Activated T-helper 9 cell treated with anti-CD3 and anti-CD28 coated beads, Interleukin-2, amount 50 U/mL, for 16 hours (primary cell): ENCODE data around the gene MOB3A.

ENCODE experiments used
- DNase-seq: peaks from one replicate; pipeline ENCODE4 v3.0.0-alpha.2; 2020; ENCODE audit warnings: low read depth

The MOB3A gene

DNA sequence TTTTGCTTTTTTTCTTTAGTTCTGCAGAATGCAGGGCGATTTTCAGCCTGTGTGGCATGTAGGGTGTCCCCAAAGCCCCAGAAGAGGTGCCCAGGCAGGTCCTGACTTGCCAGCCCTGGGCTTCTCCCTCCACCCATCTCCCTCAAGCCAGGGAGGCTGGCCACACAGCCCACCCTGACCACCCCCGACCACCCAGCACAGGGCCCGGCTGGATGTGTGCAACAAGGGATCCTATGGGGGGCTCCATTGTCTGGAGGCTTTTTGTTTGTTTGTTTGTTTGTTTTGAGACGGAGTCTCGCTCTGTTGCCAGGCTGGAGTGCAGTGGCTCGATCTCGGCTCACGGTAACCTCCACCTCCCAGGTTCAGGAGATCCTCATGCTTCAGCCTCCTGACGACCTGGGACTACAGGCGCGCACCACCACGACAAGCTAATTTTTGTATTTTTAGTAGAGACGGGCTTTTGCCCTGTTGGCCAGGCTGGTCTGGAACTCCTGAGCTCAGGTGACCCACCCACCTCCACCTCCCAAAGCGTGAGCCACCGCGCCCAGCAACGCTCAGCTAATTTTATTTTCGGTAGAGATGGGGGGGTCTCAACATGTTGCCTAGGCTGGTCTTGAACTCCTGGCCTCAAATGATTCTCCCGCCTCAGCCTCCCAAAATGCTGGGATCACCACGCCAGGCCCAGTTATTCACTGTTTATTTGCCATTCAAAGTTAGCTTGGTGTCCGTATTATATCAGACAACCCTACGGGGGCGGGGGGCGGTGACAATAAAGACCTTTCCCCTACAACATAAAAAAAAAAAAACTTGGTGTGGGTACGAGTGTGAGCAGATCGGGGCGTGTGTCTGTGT lies 37.3 kb downstream of the MOB3A start:
- DNase-seq = no peak

DNA sequence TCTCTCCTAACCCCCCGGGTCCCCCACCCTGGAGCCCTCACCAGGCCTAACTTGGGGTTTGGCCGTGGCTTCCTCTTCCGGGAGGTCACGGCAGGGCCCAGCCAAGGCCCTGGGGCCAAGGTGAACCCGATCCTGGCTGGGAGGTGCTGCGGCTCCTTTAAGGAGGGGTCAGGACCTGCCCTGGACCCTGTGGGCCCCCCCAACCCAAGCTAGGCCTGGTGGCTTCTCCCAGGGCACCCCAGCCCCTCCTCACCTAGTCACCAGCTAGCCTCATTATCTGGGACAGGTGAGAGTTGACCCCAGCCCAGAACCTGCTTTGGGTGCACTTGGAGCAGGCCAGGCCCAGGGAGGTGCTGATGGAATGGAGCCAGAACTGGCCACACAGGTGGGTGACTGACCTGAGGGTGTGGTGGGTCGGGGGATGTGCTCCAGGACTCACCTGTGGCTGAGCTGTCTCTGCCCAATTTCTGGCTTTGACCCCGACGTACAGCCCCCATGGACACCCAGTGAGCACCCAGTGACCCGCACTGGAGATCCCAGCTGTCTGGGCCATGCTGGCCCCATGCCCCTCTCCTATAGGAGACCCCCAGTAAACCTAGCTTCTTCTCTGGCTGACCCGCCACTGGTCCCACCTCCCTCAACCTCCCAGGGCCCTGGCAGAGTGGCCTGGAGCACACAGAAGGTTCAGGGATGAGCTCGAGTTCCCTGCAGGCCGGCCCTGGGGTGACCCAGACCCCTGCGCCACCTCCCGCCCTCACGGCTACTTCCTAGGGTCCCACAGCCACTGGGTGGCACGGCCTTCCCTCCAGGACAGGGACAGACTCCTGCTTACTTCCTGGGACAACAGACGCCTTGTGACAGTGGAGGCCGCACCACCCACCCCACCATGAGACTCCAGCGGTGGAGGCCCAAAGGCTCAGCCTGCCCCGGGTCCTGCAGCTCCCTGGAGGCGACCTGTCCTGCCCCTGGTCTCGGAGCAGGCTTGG lies 38.3 kb downstream of the MOB3A start:
- DNase-seq = no peak

DNA sequence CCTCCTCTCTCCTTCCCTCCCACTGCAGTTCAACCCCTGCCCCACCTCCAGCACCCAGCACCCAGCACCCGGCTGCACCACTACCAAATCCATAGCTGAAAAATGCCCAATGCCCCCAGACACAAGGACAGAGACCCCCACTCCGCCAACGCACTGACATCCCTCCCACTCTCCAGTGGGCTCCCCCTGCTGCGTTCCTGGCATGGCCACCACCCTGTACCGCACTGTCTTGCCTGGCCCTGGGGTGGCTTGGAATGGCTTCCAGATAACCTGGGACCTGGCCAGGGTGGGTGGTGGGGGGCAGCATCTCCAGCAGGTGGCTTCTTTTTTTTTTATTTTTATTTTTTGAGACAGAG lies 39.3 kb downstream of the MOB3A start:
- DNase-seq = no peak

DNA sequence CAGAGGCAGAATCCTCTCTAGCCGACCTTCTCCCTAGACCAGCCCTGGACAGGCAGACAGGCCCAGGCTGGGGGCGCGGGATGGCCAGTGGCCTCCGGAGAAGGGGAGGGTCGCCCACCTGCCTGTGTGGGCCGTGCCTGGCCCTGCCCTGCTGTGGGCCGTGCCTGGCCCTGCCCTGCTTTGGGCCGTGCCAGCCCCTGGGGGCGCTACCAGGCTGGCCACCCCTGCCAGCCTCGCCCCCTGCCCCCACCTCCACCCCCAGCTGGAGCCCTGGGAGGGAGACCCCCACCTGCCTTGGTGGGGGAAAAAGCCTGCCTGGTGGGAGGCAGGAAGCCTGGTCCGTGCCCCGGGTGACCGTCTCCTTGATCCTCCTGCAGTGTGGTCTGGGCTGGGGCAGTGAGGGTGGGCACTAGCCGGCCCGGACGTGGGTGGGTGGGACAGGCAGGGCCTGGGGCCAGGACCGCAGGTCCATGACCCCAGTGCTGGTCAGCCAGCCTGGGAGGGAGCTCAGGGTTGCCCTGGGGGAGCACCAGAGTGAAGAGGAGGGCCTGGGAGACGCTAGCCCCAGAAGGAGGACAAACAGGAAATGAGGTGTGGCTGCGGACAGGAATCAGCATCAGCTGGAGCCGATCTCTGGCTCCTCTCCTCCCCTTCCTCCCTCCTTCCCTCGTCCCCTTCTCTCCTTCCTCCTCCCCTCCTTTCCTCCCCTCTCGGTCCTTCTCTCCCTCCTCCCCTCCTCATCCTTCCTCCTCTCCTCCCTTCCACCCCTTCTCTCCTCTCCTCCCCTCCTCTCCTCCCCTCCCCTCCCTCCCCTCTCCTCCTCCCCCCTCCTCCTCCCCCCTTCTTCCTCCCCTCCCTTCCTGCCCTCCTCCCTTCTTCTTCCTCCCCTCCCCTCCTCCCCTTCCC lies 39.9 kb downstream of the MOB3A start:
- no peak for DNase-seq

DNA sequence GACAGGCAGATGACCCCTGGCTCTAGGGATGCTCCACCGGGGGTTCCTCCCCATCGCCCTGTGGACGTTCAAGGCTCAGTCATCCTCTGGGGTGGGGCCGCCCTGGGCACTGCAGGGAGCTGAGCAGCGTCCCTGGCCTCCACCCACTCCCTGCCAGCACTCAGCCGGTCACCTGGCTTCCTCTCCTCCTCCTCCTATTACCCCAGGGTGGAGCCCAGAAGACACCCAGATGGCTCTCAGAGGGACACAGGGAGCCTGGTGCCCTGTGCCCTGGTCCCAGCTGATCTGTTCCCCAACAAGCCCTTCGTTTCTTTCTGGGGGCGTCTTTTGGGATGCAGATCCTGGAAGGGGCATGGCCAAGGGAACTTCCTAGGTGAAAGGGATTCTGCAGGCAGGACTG lies 41.4 kb downstream of the MOB3A start:
- DNase-seq = no peak

DNA sequence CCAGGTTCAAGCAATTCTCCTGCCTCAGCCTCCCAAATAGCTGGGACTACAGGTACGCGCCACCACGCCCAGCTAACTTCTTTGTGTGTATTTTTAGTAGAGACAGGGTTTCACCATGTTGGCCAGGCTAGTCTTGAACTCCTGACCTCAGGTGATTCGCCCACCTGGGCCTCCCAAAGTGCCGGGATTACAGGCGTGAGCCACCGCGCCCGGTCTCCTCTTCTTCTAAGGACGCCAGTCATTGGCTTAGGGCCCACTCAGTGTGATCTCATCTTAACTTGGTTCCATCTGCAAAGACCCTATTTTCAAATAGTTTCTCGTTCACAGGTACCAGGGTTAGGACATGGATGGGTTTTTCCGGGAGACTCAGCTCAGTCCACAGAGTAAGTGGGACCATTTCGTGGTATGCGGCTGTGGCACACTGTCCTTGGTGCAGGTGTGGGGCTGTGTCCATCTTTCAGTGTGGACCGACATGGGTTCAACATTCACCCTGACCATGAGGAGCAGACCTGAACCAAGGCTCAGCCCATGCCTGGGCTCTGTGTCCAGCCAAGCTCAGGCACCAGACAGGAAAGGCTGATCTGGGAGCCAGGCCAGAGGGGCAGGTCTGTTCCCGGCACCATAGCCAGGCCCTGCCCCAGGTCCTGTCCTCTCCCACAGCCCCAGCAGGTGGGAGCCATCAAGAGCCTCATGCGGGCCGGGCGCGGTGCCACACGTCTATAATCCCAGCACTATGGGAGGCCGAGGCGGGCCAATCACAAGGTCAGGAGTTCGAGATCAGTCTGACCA lies 42.3 kb downstream of the MOB3A start:
- DNase-seq = no peak

DNA sequence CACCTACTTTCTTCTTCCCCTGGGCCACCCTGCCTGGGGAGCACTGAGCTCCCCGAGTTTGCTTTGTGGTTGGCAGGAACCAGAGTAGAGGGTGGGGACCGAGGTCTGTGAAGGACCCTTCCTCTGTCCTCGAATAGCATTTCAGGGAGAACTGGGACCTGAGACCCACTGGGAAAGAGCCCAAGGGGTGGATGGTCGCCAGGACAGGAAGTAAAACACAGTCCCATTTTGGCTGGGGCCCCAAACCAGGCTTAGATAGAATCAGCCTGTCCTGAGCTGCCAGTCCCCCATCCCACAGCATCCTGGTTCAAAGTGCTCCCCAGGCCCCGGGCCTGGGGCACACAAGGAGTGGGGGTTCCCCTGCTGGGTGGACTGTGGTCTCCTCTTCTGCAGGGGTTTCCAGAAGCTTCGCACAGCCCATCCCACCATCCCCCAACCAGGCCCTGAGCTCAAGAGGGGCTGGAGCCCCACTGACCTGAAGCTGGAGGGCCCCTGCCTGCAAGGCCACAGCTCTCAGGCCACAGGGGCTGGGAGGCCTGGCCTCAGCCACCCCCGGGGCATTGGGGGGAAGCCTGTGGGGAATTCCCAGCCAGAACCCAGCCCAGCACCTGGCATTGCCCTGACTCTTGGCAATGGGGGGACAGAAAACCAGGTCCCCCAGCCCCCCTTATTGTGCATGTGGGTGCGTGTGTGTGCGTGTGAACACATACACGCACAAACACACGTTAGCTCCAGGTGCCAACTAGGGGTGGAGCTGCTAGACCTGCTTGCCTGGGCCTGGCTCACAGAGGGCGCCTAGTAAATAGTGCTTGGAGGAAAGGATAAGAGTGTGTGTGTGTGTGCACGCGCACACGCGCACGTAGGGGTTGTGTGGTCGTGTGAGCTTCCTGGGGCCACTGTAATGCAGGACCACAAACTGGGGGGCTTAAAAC lies 44.1 kb downstream of the MOB3A start:
- no peak for DNase-seq

DNA sequence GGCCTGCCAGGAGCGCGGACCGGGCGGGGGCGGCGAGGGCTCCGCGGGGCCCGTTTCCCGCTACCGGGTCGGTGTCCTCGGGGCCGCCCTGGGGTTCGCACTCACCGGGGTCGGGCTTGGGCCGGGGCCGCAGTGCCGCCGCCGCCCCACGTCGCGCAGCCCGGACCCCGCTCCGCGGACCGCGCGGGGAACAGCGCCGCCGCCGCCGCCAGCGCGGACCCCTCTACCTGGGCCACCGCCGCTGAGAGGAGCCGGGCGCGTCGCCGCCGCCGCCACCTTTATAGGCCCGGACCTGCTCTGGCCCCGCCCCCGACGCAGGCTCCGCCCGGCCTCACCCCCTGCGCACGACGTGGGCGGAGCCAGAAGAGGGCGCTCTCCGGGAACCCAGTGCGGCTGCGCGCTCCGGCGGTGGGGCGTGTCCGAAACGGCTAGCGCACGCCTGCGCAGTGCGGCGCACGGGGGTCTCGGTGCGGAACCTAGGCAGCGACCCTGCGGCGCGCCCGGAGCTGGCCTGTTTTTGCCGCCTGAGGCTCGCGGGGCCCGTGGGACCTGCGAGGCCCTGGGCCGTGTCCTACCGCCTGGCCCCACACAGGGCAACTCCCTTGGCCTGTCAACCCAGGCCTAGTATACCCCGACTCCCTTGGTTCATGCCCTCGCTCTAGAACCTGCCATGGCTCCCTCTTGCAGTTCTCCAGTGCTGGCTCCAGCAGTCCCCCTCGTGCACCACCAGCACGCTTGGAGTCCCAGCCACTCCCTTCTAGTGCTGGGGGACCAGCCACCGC lies 44.9 kb downstream of the MOB3A start, which contains the start of gene MKNK2:
MKNK2 (minus strand) TSS at position 254 of the 782 bp plus-strand sequence. CDS start 393 bp downstream, outside the sequence.
- DNase-seq = peak; percentile 95

DNA sequence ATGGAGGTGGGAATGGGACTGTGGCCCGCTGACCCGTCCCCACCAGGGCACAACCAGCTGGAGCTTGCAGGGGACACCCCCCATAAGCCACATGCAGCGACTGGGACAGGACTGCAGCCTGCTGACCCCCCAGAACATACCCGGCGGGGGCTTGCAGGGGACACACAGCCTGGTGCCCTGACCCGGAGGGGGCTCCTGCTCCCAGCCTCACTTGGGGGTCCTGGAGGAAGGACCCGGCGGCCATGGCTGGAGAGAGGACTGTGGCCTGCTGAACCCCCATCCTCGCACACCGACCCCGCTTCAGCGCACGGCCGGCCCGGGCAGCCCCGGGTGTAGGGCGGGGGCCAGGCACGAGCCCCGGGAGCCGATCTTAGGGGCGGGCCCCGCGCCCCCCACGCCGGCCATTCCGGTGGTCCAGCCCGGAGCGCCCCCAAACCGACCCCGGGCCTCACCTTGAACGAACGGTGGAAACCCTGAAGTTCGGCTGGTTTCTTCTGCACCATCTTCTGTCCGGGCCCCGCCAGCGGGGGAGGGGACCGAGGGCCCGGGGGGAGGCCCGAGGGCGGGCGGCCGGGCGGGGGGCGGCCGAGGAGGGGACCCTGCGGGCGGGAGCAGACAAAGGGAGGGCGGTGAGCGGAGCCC lies 45.7 kb downstream of the MOB3A start:
- no peak for DNase-seq

DNA sequence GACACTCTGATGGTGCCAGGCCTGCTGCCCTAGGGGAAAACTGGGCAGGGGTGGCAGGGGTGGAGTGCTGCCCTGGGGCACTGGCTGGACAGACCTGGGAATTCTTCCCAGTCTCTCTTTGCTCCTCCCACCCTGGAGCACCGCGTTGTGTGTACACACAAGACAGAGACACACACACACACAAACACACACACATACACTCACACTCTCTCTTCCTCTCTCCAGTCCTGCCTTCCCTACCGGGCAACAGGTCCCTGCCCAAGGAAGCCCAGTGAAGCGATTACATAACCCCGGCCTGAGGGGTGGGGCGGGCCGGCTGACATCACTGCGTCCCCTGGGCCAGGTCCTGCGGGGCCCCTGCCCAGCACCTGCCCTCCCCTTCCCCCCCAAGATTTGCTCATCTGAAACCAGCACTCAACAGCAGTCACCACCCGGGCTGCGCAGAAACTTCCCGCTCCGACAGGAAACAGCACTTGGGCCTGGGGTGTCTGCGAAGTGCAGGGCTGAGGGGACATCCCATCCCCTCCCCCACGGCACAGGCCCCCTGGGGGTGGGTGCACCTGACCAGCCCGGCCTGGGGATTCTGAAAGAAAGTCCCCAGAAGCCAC lies 46.3 kb downstream of the MOB3A start:
- no peak for DNase-seq

DNA sequence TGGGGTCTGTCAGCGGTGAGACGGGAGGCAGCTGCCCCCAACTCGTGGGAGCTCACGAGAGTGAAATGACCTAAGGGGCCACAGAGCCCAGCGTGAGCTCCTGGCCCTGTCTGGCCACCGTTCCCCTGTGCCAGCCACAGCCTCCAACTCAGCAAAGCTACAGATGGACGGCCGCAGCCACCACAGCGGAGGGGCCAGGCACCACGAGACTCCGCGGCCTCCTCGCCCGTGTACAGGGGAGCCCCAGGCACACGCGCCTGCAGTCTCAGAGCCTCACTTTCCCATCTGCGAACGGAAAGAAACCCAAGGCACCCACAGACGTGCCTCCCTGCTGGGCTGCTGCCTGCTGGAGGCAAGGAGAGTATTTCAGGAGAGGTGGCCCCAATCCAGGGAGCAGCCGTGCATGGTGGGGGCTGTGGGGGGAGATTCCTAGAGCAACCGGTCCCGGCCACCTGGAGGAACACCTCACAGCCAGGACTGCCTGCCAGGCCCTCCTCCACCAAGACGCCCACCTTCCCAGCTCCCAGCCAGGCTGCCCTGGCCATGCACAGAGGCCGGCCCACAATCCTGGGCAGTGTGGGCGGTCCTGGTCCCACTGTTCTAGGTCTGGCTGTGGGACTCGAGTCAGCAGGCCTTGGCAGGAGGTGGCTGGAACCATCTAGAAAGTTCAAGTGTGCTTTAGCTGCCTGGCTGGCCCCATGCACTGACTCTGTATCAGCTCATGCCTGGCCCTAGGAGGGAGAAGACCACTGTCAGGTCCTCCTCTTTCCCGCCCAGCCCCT lies 47.0 kb downstream of the MOB3A start:
- DNase-seq = no peak

DNA sequence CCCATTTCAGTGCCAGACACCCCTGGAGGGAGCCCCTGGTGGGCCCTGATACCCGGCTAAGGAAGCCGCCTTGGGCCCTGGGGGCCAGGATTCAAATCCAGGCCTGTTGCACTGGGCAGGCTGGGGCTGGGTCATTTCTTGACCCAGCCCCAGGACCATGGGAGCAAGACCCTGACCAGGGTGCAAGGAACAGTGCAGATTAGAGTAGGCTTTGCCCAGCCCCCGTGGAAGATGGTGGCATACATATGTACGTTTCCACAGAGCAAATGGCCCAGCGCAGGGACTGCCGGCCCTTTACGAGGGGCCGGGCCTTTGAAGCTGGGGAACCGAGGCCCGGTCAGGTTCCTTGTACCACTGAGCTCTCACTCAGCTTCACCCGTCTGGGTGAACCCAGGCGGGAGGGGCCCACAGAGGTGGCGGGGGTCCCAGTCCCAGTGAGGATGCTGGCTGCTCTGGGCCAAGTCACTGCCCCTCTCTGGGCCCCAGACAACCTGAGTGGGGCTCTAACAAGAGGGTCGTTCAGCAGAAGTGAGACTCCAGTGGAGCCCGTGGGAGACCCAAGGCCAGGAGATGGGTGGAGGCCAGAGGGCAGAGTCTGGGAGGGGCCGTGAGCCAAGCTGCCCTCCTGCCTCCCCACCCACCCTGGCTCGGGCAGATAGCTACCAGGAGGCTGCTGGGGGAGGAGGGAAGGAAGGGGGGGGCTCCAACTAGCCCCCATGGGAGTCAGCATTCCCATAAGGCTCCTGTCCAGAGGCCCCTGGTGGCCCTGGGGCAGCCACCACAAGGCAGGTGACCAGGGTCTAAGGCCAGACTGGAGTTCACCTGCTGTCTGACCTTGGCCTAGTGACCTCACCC lies 47.8 kb downstream of the MOB3A start:
- DNase-seq = no peak

DNA sequence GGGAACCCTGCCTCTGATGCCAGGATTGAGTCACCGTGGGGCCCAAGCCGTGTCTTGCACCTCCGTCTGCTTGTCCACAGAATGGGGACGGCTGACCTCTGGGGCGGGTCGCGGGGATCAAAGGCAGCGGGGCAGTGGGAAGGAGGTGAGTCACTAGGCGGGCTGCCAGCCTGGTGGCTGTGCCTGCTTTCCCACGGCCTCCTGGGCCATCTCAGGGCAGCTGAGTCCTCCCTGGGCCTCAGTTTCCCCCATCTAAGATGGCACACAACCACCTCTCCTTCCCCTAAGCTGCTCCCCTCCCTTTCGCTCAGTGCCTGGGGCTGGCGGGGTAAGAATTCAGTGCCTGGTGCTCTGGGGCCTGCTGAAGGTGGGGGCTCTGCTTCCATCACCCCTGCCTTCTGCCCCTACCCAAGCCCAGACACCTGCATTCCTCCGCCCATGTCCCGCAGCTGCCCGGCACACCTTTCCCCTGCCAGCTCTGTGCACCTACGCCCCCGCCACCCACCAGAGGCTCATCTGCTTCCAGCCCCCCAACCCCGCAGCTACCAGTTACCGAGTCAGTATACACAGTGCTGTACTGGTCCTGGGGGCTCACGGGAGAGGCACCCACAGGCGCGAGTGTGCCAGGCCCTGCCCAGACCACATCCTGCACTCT lies 48.5 kb downstream of the MOB3A start:
- no peak for DNase-seq

DNA sequence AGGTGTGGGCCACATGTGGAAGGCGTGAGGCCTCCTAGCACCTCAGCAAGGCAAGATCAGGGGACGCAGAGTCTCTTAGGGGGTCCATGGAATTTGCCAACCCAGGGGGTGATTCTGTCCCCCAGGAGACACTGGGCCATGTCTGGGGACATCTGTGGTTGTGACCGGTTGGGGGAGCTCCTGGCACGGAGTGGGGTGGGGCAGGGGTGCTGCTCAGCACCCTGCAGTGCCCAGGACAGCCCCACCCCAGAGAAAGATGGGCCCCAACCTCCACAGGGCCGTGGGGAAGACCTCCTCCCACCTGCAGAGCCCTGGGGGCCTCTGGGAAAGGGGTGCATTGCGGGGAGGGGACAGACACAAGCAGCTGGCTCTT lies 49.1 kb downstream of the MOB3A start:
- DNase-seq = no peak

DNA sequence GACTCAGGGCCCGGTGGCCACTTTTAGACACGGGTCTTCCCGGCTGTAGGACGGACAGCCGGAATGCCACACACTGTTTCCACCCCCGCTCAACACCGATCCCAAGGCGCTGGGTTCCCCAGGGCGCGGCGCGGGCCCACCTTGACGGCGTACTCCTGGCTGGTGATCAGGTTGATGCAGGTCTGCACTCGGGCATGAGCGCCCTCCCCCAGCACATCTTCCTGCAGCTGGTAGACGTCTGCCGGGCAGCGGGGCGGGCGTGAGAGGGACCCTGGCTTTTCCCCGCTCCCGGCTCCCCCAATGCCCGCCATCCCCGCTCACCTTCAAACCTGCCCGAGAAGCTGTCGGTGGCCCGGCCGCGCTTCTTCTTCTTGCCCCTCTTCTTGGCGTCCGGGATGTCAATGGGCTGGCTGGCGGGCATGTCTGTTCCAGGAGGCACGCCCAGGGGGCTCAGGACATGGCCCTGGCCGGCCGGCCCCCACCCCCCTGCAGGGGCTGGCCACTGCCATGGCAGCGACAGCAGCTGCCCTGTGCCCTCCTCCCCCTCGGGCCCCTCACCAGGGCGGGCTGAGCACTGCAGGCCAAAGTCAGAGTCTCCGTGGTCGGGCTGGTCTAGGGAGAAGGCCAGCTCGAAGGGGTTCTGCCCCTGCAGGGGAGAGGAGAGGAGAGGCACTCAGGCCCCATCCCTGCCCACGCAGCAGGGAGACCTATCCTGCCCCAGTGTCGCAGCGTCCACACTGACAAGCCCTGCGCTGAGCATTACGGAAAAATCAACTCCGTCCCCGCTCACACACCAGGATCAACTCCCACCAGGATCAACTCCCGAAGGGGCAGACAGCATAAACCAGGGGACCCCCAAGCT lies 49.8 kb downstream of the MOB3A start:
- DNase-seq = no peak
